Raji (cell line): ENCODE results near the gene C5orf22.

Source experiments
- POLR2A ChIP-seq: IDR thresholded peaks from 2 replicates; pipeline ENCODE4 v1.6.1; 2011; ENCODE audit warnings: low read depth, low read length, control low read depth; ENCODE audit not compliant: insufficient read depth

Gene C5orf22

GRCh38 chr5:31531888-31532547 is at the start of gene C5orf22, which contains the start of gene DROSHA:
Gene C5orf22, plus strand, starts transcription at chr5:31532301. Its CDS starts 92 bp downstream, at chr5:31532393.
Gene DROSHA, minus strand, starts transcription at chr5:31532093. Its CDS starts 3,034 bp downstream, at chr5:31529059.
- peak; percentile 68 for TF ChIP-seq POLR2A

- no peak for TF ChIP-seq POLR2A
These were observed 46.5 kb upstream of the C5orf22 start for GRCh38 chr5:31485376-31486207.

- TF ChIP-seq POLR2A: no peak
These were observed 45.7 kb upstream of the C5orf22 start for GRCh38 chr5:31486441-31486840.

- TF ChIP-seq POLR2A: no peak
These were observed 44.6 kb upstream of the C5orf22 start for GRCh38 chr5:31487506-31487905.

GRCh38 chr5:31492869-31493268 is 39.2 kb upstream of the C5orf22 start:
- TF ChIP-seq POLR2A: no peak

GRCh38 chr5:31495336-31495735 is 36.8 kb upstream of the C5orf22 start:
- TF ChIP-seq POLR2A: no peak

- TF ChIP-seq POLR2A: no peak
These were observed 35.8 kb upstream of the C5orf22 start for GRCh38 chr5:31496301-31496700.

- no peak for TF ChIP-seq POLR2A
These were observed 35.2 kb upstream of the C5orf22 start for GRCh38 chr5:31496891-31497290.

GRCh38 chr5:31500256-31500655 is 31.8 kb upstream of the C5orf22 start:
- no peak for TF ChIP-seq POLR2A

GRCh38 chr5:31502506-31502905 is 29.6 kb upstream of the C5orf22 start:
- TF ChIP-seq POLR2A: no peak

GRCh38 chr5:31504529-31504928 is 27.6 kb upstream of the C5orf22 start:
- TF ChIP-seq POLR2A: no peak

GRCh38 chr5:31511305-31511704 is 20.8 kb upstream of the C5orf22 start:
- no peak for TF ChIP-seq POLR2A

- no peak for TF ChIP-seq POLR2A
These were observed 15.3 kb upstream of the C5orf22 start for GRCh38 chr5:31516802-31517201.

GRCh38 chr5:31523041-31523440 is 9.1 kb upstream of the C5orf22 start:
- no peak for TF ChIP-seq POLR2A

GRCh38 chr5:31530541-31531265 is 1.4 kb upstream of the C5orf22 start:
- TF ChIP-seq POLR2A: no peak

- no peak for TF ChIP-seq POLR2A
These were observed 586 bp upstream of the C5orf22 start for GRCh38 chr5:31531543-31531887.
